Measurements from ENCODE around the gene SHROOM1. TPM values are rescaled to one million over a fixed set of nuclear protein-coding genes. Genes with fewer than 3 reads are reported as not detected.

Gene SHROOM1
- total RNA-seq, 1 donor from 2014 or later, result 1.5 TPM

GRCh38 chr5:132873119-132873929 is 42.9 kb upstream of the SHROOM1 start, which contains the start of gene LEAP2:
Gene LEAP2, plus strand, starts transcription at chr5:132873668. Its CDS starts 27 bp downstream, at chr5:132873695.
- intact Hi-C loops (cut with micrococcal nuclease), result no loop called here
- H3K9me3 Mint-ChIP-seq, result no peaks in the 10 kb centered on the region
- H3K27ac Mint-ChIP-seq, result peak within 1 kb of the TSS; percentile 6
- DNase-seq, result no peak
- H3K27me3 Mint-ChIP-seq, result no peaks in the 10 kb centered on the region
- no peaks in the 10 kb centered on the region for H3K4me1 Mint-ChIP-seq
- no peak for TF ChIP-seq CTCF (IDR thresholded peaks at IDR 0.05)
- no peak for ATAC-seq (ENCODE audit: low read depth)
- H3K36me3 Mint-ChIP-seq (ENCODE audit: low read depth), result peaks cover 56% of the 10 kb centered on the region
- H3K4me3 Mint-ChIP-seq, result no peak within 1 kb of the TSS
- ChIA-PET POLR2A (interaction anchor here (0.6 kb wide), 1 partner anchor 1237 kb away, joined by 3 read pairs; no protein-coding TSS in a partner anchor), CTCF (no interaction called here)

- no peak overlapping the region for H3K4me3 Mint-ChIP-seq
- no peak overlapping the region for H3K27ac Mint-ChIP-seq
- POLR2A ChIA-PET, result interaction anchor here (0.6 kb wide), 1 partner anchor 1237 kb away, joined by 3 read pairs; no protein-coding TSS in a partner anchor
- intact Hi-C loops (cut with micrococcal nuclease), result no loop called here
- ATAC-seq (ENCODE audit: low read depth) (no peak), DNase-seq (no peak)
- TF ChIP-seq CTCF (IDR thresholded peaks at IDR 0.05), result no peak
- no peaks in the 10 kb centered on the region for H3K27me3 Mint-ChIP-seq
- H3K36me3 Mint-ChIP-seq (ENCODE audit: low read depth), result peaks cover 55% of the 10 kb centered on the region
- no peaks in the 10 kb centered on the region for H3K9me3 Mint-ChIP-seq
- peaks cover 3% of the 10 kb centered on the region for H3K4me1 Mint-ChIP-seq
- CTCF ChIA-PET, result no interaction called here
Observed at GRCh38 chr5:132872788-132873118, 42.3 kb upstream of the SHROOM1 start.

GRCh38 chr5:132871459-132872284 is 41.2 kb upstream of the SHROOM1 start:
- Mint-ChIP-seq H3K27me3 (no peaks in the 10 kb centered on the region), H3K27ac (no peak overlapping the region), H3K4me3 (no peak overlapping the region), H3K4me1 (peaks cover 10% of the 10 kb centered on the region), H3K9me3 (no peaks in the 10 kb centered on the region), H3K36me3 (ENCODE audit: low read depth) (peaks cover 55% of the 10 kb centered on the region)
- TF ChIP-seq CTCF (IDR thresholded peaks at IDR 0.05), result no peak
- DNase-seq, result no peak
- ChIA-PET POLR2A (interaction anchor here (0.5 kb wide), 1 partner anchor 162 kb away, joined by 3 read pairs; no protein-coding TSS in a partner anchor), CTCF (no interaction called here)
- ATAC-seq (ENCODE audit: low read depth), result no peak
- intact Hi-C loops (cut with micrococcal nuclease), result no loop called here

GRCh38 chr5:132870801-132871200 is 40.4 kb upstream of the SHROOM1 start:
- H3K27me3 Mint-ChIP-seq, result no peaks in the 10 kb centered on the region
- ChIA-PET POLR2A (interaction anchor here (0.5 kb wide), 2 partner anchors 163 to 1086 kb away, joined by 3 to 4 read pairs; no protein-coding TSS in a partner anchor), CTCF (no interaction called here)
- H3K36me3 Mint-ChIP-seq (ENCODE audit: low read depth), result peaks cover 54% of the 10 kb centered on the region
- no peak for TF ChIP-seq CTCF (IDR thresholded peaks at IDR 0.05)
- no peaks in the 10 kb centered on the region for H3K9me3 Mint-ChIP-seq
- no peak overlapping the region for H3K4me3 Mint-ChIP-seq
- DNase-seq, result no peak
- no peak for ATAC-seq (ENCODE audit: low read depth)
- intact Hi-C loops (cut with micrococcal nuclease), result no loop called here
- H3K4me1 Mint-ChIP-seq, result peaks cover 17% of the 10 kb centered on the region
- H3K27ac Mint-ChIP-seq, result no peak overlapping the region

GRCh38 chr5:132868754-132869153 is 38.3 kb upstream of the SHROOM1 start:
- ATAC-seq (ENCODE audit: low read depth) (no peak), DNase-seq (no peak)
- no peaks in the 10 kb centered on the region for H3K9me3 Mint-ChIP-seq
- ChIA-PET POLR2A (interaction anchor here (0.7 kb wide), 1 partner anchor 194 kb away, joined by 7 read pairs; no protein-coding TSS in a partner anchor), CTCF (interaction anchor here (0.7 kb wide), 1 partner anchor 112 kb away, joined by 3 read pairs; no protein-coding TSS in a partner anchor)
- TF ChIP-seq CTCF (IDR thresholded peaks at IDR 0.05), result no peak
- H3K4me3 Mint-ChIP-seq, result no peak overlapping the region
- H3K36me3 Mint-ChIP-seq (ENCODE audit: low read depth), result peaks cover 41% of the 10 kb centered on the region
- H3K27ac Mint-ChIP-seq, result no peak overlapping the region
- H3K4me1 Mint-ChIP-seq, result peaks cover 25% of the 10 kb centered on the region
- no peaks in the 10 kb centered on the region for H3K27me3 Mint-ChIP-seq
- intact Hi-C loops (cut with micrococcal nuclease), result loop anchor here (5.0 kb wide), 1 partner anchor 366 kb away; no protein-coding TSS in a partner anchor

All from activated B cell treated with CpG ODN at 0.5 μM for 24 hours (primary cell).